Measurements from ENCODE around the gene MMS19.
"Not testable (repeated sequence)": the region's sequence is repeated elsewhere in the genome, so short reads cannot be mapped to it uniquely, and the experiment has no call there.

The MMS19 gene

DNA sequence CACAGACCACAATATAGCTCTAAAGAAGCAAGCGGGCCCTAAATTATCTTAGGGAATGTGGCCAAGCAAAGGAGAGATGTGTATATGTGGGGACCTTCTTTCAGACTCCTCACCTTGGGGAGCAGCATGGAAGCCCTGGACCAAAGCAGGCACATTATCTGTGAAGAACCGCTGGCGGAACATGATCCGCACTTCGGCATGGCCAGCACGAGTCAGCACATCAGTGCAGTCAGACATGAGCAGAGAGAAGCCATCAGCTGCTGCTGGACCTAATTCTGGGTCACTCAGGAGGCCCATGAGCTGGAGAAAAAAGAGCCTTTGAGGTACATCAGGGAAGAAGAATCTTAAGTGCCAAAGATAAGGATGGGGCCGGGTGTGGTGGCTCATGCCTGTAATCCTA lies 38.3 kb downstream of the MMS19 start:
- DNase-seq: no peak

DNA sequence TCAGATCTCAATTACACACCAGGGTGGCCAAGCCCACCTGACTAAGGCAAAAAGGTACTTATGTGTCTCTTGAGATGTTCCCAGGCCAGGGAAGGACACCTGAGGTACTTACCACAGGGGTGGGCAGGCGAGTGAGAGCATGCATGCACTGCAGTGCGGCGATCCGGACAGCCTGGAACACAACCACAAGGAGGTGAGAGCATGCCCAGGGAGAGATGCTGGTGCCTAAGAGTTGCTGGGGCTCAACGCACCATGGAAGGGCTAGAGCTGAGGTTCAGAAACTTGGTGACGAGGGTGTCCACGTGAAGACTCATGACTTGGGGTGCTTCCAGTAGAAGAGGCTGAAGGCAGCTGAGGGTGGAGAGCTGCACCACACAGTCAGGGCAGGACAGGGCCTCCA lies 39.1 kb downstream of the MMS19 start:
- no peak for DNase-seq

- no peak for DNase-seq
These were observed 41.5 kb downstream of the MMS19 start for GRCh38 chr10:97456686-97457065.

DNA sequence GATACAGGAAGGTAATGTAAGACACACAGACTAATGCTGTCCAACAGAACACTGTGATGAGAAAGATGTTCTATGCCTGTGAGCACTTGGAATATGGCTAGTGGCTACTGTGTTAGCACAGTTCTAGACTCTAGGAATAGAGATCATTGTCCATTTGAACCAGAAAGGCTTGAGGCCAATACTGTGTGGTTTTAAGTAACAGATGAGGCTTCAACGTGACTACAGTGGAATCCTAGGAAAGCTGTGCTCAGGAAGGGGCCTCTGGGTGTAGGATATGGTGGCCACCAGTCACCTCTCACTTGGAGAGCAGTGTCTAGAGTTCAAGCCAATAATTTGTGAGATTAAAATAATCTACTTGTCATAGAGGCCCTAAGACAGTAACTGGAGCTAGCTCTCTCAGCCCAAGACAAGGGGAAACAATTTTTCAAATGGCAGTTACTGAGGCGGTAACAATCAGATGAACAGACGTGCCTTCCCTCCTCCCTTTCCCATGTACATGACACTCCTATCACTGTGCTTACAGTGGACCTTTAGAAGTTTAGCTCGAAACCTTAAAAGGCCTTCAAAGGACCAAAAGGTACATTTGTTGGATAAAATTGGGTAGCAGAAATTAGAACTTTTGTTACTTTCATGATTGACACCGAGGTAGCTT lies 42.1 kb downstream of the MMS19 start:
- no peak for DNase-seq

DNA sequence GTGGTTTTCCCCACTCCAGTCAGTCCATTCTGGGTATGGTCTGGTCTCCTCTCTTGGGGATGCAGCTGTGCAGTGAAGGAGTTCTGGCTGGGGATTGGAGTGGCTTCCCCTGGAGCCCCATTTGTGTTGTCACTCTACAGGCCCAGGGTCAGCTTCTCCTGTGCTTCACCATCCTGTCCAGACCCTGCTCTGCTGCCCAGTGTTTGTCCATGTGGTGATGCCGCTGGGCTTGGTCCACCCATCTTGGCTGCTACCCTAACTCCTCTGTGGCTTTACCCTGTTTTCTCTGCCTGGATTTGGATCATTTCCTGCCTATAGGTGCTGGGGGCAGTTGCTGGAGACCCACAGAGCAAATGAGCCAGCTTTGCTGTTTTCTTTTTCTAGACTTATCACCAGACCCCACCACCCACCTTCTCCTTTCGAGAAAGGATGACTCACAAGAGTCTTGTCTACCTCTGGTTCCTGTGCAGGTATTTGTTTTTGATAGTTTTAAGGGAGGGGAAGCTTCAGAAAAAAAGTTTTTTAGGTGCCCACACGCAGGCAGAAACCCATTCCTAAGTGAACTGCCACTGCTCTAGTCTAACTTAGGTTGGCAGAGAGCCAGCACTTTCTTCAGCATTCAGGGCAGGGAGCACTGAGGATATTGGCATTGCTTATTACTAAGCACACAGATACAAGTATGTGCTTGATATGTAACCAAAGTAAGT lies 43.7 kb downstream of the MMS19 start:
- no peak for DNase-seq

DNA sequence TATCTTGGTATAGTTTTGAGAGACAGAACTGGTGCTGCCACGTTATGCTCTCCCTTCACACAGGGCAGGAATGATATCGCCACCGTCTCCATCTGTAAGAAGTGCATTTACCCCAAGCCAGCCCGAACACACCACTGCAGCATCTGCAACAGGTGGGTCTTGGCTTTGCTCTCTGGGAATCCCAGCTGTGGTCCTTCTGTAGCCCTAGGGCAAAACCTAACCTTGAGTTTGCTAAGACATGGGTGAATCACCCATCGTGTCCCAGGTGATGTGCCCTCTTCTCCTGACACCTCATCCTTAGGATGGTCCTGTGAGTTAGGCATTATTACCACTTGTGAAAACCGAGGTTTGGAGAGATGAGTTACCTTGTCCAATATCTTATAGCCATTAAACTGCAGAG lies 45.9 kb downstream of the MMS19 start:
- DNase-seq: no peak

- DNase-seq: no peak
These were observed 46.6 kb downstream of the MMS19 start for GRCh38 chr10:97451605-97452004.

- DNase-seq: no peak
These were observed 47.4 kb downstream of the MMS19 start for GRCh38 chr10:97450828-97451227.

GRCh38 chr10:97445722-97446639 lies 52.2 kb downstream of the MMS19 start, which contains the start of the genes EXOSC1 and ZDHHC16:
Gene EXOSC1, minus strand, starts transcription at chr10:97446006. Its CDS starts 21 bp downstream, at chr10:97445985.
Gene ZDHHC16, plus strand, starts transcription at chr10:97446175. Its CDS starts 5,501 bp downstream, at chr10:97451676.
- peak; percentile 97 for DNase-seq

- DNase-seq: no peak
These were observed 52.9 kb downstream of the MMS19 start for GRCh38 chr10:97445357-97445721.

DNA sequence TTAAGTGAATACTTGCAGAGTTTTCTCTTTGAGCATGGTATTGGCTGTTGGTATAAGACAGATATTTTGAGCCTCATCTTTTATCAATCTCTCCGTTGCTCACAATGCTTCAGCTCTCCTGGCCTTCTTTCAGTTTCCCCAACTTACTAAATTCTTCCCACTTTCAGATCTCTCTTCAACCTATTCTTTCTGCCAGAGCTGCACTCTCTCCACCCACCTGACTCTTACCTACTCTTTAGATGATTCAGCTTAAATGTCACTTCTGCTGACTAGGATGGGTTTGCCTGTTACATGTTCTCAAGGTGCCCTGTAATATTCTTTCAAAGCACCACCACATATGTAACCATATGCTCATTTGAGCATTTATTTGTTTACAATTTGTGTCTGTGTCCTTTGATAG lies 54.0 kb downstream of the MMS19 start:
- peak; percentile 40 for DNase-seq

DNA sequence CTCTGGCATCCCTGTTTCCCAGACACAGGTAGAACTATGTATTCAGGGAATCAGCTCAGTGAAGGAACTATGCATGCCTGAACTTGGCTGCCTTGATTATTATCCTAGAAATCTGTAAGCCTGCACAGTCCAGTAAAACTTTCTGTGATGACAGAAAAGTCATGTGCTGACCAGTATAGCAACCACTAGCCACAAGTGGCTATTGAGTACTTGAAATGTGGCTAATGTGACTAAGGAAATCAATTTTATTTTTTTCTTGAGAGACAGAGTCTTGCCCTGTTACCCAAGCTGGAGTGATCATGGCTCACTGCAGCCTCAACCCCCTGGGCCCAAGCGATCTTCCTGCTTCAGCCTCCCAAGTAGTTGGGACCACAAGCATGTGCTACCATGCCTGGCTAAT lies 55.9 kb downstream of the MMS19 start:
- no peak for DNase-seq

DNA sequence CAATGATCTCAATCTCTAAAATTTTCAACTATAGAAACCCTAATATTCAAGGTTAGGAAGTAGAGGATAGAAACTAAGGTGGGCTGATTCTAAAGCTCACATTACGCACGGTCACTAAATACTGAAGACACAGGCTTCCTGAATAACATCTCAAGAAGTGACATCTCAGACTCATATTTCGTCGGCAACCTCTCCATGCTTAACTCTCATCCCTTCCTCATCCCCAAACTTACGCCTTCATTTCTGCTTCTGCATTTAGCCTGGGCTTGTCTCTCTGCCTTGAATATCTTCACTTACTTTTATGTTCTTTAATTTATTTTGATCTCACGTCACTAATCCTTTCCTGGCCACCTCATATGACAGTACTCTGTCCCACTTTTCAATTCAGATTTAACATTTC lies 63.0 kb downstream of the MMS19 start:
- DNase-seq: no peak

DNA sequence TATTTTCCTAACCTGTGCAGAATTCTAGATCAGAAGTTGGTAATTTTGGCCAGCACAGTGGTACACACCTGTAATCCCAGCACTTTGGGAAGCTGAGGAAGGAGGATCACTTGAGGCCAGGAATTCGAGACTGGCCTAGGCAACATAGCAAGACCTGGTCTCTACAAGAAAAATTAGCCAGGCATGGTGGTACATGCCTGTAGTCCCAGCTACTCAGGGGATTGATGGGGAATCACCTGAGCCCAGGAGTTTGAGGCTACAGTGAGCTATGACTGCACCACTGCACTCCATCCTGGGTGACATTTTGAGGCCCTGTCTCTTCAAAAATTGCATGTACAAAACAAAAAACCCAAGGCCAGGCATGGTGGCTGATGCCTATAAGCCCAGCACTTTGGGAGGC lies 63.7 kb downstream of the MMS19 start:
- DNase-seq: no peak

- no peak for DNase-seq
These were observed 64.2 kb downstream of the MMS19 start for GRCh38 chr10:97434055-97434454.

DNA sequence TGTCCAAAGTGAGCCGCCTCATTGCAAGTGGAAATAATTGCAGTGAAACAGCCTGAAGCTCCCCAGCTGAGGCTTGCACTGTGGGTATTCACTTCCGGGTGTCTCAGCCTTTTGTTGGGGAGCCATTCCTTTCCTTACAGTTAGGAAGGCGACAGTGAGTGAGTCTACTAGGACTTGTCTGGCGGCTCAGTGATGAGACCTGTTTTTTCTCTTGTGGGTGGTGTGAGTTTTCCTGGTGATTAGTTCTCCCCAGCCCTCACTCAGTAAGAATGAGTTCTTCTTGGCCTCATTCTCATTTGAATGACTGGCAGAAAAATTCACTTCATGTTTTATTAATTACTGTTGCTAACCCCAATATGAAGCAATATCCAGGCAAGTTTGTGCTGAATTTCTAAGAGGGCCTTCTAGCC lies 69.6 kb downstream of the MMS19 start:
- peak; percentile 62 for DNase-seq

DNA sequence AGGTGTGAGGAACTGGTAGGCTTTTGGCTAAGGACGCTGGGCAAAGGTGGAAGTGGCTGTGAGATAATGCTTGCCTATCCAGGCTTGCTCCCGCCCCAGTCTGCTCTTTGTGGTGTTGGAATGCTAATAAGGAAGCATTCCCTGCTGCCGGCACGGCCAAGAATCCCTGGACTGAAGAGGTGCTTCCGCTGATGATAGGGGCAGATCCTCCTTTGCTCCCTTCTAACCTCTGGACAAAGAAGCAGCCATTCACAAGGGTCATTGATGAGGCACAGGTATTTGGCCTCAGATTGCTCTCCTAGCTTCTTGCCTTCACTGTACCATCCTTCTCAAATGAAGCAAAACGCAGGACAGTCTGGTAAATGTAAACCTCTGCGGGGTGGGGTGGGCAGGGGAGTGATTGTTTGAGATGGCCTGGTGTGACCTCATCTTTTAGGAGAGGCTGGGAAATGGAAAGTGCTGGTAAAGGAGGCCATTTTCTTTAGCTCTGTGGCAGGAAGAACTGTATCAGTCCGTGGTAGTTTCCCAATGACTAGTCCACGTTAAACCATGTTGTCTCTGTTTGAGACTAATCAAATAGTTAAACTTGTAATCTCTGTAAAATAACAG lies 70.5 kb downstream of the MMS19 start:
- DNase-seq: peak; percentile 81

GRCh38 chr10:97426776-97427570 lies 71.2 kb downstream of the MMS19 start:
- DNase-seq: no peak

DNA sequence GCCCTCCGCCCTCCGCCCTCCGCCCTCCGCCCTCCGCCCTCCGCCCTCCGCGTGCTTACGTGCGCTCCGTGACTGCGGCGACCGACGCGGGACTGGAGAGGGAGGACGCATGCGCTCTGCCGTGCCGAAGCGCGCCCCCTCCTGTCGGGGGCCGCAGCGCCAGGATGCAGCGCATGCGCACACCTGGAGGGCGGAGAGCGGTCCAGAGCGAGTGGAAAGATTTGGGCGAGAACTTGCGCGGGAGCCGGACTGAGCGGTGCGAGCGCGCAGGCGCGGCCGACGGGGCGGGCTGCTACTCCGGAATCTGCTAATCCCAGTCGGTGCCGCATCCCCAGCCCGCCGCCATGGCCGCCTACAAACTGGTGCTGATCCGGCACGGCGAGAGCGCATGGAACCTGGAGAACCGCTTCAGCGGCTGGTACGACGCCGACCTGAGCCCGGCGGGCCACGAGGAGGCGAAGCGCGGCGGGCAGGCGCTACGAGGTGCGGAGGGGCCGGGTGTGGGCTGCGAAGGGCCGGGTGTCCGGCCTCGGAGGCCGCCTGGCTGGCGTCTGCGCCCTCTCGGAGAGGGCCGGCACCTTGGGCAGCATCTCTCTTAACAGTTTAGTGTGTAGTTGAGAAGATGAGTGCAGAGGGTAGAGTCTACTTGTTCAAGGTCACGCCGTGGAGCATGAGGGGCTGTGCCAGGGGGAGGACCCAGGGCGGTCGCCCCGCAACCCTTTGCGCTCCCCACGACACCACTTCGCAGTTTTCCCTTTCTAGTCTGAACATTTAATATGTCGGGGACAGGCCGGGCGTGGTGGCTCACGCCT lies 72.1 kb downstream of the MMS19 start, which contains the start of gene PGAM1:
TSS of gene PGAM1 (plus strand) at position 228 of the 812 bp plus-strand sequence. CDS start at position 345, 117 bp downstream.
- DNase-seq: peak; percentile 99

GRCh38 chr10:97423757-97424098 lies 74.5 kb downstream of the MMS19 start:
- DNase-seq: not testable (repeated sequence)

- DNase-seq: no peak
These were observed 81.7 kb downstream of the MMS19 start for GRCh38 chr10:97416565-97416964.

All from activated CD4-positive, alpha-beta T cell treated with anti-CD3 and anti-CD28 coated beads, Interleukin-2, Interleukin-6, amounts not matched to agents 100 ng/mL and 50 ng/mL, durations not matched to agents 16 hours and 8 hours (primary cell).